Posterior vena cava (tissue), 2 donors: Measurements from ENCODE around the gene MYRIP. TPM values are rescaled to one million over a fixed set of nuclear protein-coding genes. Genes with fewer than 3 reads are reported as not detected.
"Not testable (repeated sequence)": the region's sequence is repeated elsewhere in the genome, so short reads cannot be mapped to it uniquely, and the experiment has no call there.

Source experiments
- DNase-seq: peaks from one replicate; pipeline ENCODE4 v3.0.0-alpha.2; 2020; ENCODE audit warnings: low spot score
- intact Hi-C, 2 donors: fragments of 100-400 bp; cut with DNase I; formaldehyde crosslinking; loops; one replicate each; pipeline versions ENCODE4 v1.14.1 to v1.14.2; 2022 to 2023
- total RNA-seq, 2 donors: library from RNA; stranded (reverse); fragmentation: NEBNext Ultra II Directional; extraction: Animal tissue kit (Norgen Biotek cat#: 25700); gene quantifications; one replicate each; pipeline ENCODE4 v1.2.1, GENCODE V29; 2021
- donor health status: DM: yes; HTN: yes; CAD: no.
- donor health status: DM: yes; HTN: yes; CAD: no.

MYRIP gene
- total RNA-seq, 2 donors from 2014 or later, result 5.8 to 6.7 TPM

GRCh38 chr3:40098261-40098759 lies 288.9 kb downstream of the MYRIP start:
- no peak for DNase-seq

GRCh38 chr3:40099871-40100270 lies 290.5 kb downstream of the MYRIP start:
- intact Hi-C loops, result no loop called here

More at GRCh38 chr3:40098261-40098759, 288.9 kb downstream of the MYRIP start:
- intact Hi-C loops, result no loop called here

DNA sequence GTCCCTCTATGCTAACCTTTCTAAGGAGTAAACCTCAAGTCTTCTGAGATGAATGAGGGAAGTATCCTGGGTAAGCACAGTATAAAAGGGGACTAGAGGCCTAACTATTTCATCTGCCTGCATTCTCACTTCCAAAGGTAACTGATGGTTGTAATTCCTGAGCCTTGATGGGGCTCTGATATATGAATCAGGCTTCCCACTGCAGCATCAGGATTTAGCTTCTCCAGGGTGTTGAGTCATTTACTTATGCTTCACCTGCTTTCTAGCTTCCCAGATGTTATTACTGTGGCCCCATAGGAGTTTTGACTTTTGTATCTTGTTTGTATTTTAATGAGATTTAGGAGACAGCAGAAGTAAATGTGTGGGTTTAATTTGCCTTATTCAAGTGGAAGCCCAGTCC lies 292.8 kb downstream of the MYRIP start:
- no peak for DNase-seq
- intact Hi-C loops, result no loop called here

More at GRCh38 chr3:40099871-40100270, 290.5 kb downstream of the MYRIP start:
- no peak for DNase-seq

GRCh38 chr3:40103829-40104228 lies 294.4 kb downstream of the MYRIP start:
- intact Hi-C loops, result no loop called here
- DNase-seq, result no peak

DNA sequence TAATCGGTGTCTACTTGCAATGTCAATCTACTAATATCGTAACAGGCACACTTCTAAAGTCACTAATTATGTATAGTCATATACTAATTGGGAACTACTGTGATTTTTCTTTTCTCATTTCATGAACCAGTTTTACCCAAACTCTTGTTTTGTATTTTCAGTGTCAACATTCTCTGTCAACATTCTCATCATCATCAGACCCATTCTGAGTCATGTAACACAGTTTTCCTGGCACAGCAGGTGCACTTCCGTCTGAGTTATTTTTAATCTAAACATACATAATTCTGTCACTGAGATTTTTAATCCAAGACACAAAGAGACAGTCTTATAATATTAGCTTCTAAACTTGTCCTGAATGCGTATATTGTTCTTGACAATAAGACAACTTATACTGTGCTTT lies 295.0 kb downstream of the MYRIP start:
- no peak for DNase-seq
- intact Hi-C loops, result no loop called here

- no peak for DNase-seq
- intact Hi-C loops, result no loop called here
Measured at GRCh38 chr3:40108643-40109042, 299.2 kb downstream of the MYRIP start.

GRCh38 chr3:40109641-40110490 lies 300.5 kb downstream of the MYRIP start:
- DNase-seq, result no peak
- intact Hi-C loops, result no loop called here

GRCh38 chr3:40116478-40117177 lies 307.2 kb downstream of the MYRIP start:
- intact Hi-C loops, result no loop called here
- no peak for DNase-seq

DNA sequence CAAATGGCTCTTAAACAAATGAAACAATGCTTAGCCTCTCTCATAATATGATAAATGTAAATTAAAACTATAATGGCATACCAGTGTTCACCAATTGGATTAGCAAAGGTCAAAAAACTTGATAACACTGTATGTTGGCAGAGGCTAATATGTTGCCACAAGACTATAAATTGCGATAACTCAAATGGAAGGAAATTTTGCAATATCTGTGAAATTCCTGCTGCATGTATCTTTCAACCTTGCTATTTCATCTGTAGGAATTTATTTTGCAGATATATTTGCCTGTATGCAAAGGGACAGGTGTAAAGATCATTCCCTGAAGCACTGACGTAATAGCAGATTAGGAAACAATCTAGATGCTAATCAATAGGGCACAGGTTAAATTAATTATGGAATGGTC lies 308.7 kb downstream of the MYRIP start:
- intact Hi-C loops, result no loop called here
- DNase-seq, result no peak

DNA sequence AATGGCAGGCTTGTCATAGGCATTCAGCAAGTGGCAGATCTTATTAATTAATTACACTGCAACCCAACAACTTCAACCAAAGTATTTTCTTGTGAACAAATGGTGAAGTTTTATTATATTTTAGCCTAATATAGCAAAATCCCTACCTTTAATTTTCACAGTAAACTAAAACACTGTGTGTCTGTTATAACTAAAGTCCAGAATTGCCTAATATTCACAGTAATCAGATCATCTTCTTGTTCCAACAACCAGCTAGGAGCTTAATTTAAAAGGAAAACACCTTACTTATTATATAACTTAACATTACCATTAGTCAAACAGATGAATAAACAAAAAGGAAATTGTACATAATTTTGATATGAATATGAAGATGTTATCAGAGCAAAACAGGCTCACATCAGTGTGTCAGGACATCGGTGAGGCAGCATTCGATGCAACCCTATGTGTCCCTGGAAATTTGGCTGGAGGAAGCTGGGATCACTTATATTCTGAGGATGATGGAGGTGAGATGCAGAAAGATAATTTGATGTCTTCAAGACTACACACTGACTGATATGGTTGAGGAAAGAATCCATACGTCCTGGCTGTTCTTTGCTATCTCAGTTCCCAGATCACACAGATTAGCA lies 310.8 kb downstream of the MYRIP start:
- no peak for DNase-seq
- intact Hi-C loops, result no loop called here

- intact Hi-C loops, result no loop called here
- DNase-seq, result no peak
Measured at GRCh38 chr3:40120806-40121205, 311.4 kb downstream of the MYRIP start.

DNA sequence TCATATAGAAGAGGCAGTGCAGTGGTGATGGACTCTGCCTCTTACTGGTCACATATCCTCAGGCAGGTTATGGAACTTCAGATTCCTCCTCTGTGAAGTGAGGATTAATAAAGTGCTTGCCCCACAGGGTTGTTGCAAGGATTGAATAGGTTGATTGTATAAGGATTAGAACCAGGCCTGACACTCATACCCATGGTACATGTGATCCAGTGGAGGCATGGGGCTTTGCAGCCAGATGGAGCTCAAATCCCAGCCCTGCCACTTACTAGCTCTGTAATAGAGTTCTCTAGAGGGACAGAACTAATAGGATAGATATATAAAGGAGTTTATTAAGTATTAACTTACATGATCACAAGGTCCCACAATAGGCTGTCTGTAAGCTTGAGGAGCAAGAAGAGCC lies 315.5 kb downstream of the MYRIP start:
- intact Hi-C loops, result no loop called here
- no peak for DNase-seq

DNA sequence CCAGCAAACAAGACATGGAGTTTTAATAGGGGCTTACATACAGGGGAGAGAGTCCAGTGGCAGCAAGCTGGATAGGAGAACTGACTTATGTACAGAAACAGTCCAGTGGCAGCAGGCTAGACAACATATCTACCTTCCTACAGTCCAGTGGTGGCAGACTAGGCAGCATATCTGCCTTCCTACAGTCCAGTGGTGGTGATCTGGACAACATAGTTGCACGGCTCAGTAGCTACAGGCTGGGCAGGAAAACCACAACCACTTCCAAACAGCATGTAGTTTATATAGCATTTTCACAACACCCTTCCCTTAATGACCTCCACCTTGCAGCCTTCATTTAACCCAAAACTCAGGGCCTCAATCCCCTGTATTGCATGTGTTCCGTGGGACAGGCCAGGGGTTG lies 318.8 kb downstream of the MYRIP start:
- intact Hi-C loops, result no loop called here
- no peak for DNase-seq

DNA sequence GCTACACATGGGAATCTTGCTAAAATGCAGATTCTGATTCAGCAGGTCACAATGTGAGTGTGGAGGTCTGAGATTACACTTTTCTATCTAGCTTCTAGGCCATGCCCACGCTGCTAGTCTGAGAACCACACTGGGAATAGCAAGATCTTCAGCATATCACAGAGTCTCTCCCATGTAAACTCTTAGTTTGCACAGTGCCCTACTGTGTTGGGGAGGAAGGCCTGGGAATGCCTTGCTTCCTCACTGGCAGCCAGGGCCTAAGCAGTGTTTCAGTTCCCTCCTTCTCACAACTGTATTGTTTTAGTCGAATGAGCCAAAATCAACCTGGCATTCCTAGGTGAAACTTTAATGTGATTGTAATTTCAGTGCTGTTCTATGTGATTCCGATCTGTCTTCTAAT lies 320.1 kb downstream of the MYRIP start:
- intact Hi-C loops, result no loop called here
- DNase-seq, result no peak

DNA sequence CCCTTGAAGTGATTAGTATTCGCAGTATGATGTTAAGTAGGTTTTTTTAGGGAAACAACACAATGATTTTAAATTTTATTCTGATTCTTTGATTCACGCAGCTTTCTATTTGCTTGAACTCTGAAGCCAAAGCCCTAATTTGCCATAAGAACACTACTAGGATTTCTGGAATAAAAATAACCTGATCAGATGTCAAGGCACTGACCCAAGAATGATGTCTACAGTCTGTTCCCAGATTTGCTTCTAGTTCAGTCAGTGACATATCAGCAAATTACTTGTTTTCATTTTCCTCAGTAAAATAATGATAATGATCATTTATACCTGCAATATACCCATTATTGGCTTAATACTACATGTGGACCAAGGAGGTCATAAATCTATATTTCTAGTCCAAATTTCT lies 320.6 kb downstream of the MYRIP start:
- DNase-seq, result no peak
- intact Hi-C loops, result no loop called here

DNA sequence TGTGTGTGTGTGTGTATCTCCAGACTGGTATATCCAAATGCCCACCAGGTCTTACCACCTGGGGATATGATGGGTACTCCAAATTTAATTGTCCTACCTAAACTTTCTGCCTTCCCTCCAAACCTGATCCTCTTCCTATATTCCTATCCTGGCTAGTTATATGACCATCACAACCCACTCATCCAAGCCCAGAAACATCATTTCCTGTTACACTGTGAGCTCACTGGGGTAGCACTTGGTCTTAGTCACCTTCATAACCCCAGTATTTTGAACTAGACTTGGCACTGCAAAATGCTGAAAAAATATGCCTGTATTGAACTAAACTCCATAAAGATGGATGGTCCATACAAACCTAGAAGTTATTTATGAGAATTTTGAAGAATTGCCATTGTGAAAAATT lies 321.3 kb downstream of the MYRIP start:
- DNase-seq, result no peak
- intact Hi-C loops, result no loop called here

DNA sequence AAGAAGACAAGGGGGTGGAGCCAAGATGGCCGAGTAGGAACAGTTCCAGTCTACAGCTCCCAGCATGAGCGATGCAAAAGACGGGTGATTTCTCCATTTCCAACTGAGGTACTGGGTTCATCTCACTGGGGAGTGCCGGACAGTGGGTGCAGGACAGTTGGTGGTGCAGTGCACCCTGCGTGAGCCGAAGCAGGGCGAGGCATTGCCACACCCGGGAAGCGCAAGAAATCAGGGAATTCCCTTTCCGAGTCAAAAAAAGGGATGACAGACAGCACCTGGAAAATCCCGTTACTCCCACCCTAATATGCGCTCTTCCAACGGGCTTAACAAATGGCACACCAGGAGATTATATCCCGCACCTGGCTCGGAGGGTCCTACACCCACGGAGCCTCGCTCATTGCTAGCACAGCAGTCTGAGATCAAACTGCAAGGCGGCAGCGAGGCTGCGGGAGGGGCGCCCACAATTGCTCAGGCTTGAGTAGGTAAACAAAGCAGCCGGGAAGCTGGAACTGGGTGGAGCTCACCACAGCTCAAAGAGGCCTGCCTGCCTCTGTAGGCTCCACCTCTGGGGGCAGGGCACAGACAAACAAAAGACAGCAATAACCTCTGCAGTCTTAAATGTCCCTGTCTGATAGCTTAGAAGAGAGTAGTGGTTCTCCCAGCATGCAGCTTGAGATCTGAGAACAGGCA lies 324.6 kb downstream of the MYRIP start:
- DNase-seq, intact Hi-C loops: not testable (repeated sequence)

- DNase-seq, result no peak
- intact Hi-C loops, result no loop called here
Measured at GRCh38 chr3:40137591-40138295, 328.3 kb downstream of the MYRIP start.
